Endothelial cell of umbilical vein (primary cell): ENCODE data around the gene SLA2. TPM values are rescaled to one million over a fixed set of nuclear protein-coding genes. Genes with fewer than 3 reads are reported as not detected.

Source experiments
- BruUV-seq: library from RNA; stranded (reverse); fragments of 400-500 nt; replicated peaks from 2 replicates; lab custom pipeline; 2021; lab: Mats Ljungman, UMichigan
- CTCF ChIA-PET: fragments of 300-600, 350-600 bp; sonication (Branson Sonifier 250); formaldehyde crosslinking; loops from one replicate; lab custom pipeline; 2021; ENCODE audit warnings: antibody characterized with exemption, inconsistent platforms; lab: Charles Lee
- POLR2A ChIA-PET: fragments of 300-600, 350-600 bp; sonication (Branson Sonifier 250); formaldehyde crosslinking; loops from one replicate; lab custom pipeline; 2021; ENCODE audit warnings: antibody characterized with exemption, inconsistent platforms; lab: Charles Lee
- DNase-seq: peaks from one replicate; pipeline ENCODE4 v3.0.0-alpha.2; 2011; ENCODE audit warnings: low read depth, low spot score
- FAIRE-seq: peaks from 2 replicates; lab custom pipeline; 2011; peaks lifted over from hg19 to GRCh38; lab: Jason Lieb, UNC
- H2AFZ ChIP-seq: 2 replicates; pipeline ENCODE4 v1.6.0; 2012; ENCODE audit warnings: low read depth, low read length, control low read depth, inconsistent platforms
- H3K27ac ChIP-seq: 2 replicates; pipeline ENCODE4 v1.5.1; 2011; ENCODE audit warnings: low read depth, mild to moderate bottlenecking, control low read depth, low read length, moderate library complexity; ENCODE audit not compliant: insufficient read depth
- H3K27me3 ChIP-seq, 2 experiments: 2 replicates each; pipeline versions ENCODE4 v1.6.0 to v1.6.1; 2011; ENCODE audit warnings: low read length in 2 of 2, mixed read lengths in 1 of 2; ENCODE audit not compliant: control insufficient read depth in 2 of 2, insufficient read depth in 2 of 2
- H3K36me3 ChIP-seq, 2 experiments: 2 replicates in 1 of 2; 3 replicates in 1 of 2; pipeline ENCODE4 v1.5.1; 2011; ENCODE audit warnings: low read length in 2 of 2, mild to moderate bottlenecking in 1 of 2, moderate library complexity in 1 of 2; ENCODE audit not compliant: control insufficient read depth in 2 of 2, insufficient read depth in 2 of 2; ENCODE audit errors: extremely low read depth in 1 of 2
- H3K4me1 ChIP-seq: 3 replicates; pipeline ENCODE4 v1.5.1; 2011; ENCODE audit warnings: mild to moderate bottlenecking, low read length; ENCODE audit not compliant: control insufficient read depth, insufficient read depth; ENCODE audit errors: extremely low read depth
- H3K4me2 ChIP-seq: 2 replicates; pipeline ENCODE4 v1.6.1; 2011; ENCODE audit warnings: low read length, control low read depth, mixed read lengths; ENCODE audit not compliant: insufficient read depth
- H3K4me3 ChIP-seq, 3 experiments: fragments of 200-600 bp in 1 of 3; sonication (generic), shearing (Covaris generic) in 1 of 3; replicated peaks in 1 of 3; 2 replicates each; pipeline ENCODE4 v1.5.1; 2011 to 2016; ENCODE audit warnings: control low read depth in 3 of 3, low read length in 3 of 3, mild to moderate bottlenecking in 2 of 3, inconsistent platforms in 1 of 3, low read depth in 1 of 3, moderate library complexity in 1 of 3; ENCODE audit not compliant: insufficient read depth in 1 of 3
- H3K79me2 ChIP-seq: 2 replicates; pipeline ENCODE4 v1.6.0; 2012; ENCODE audit warnings: low read length, inconsistent platforms; ENCODE audit not compliant: control insufficient read depth, insufficient read depth
- H3K9ac ChIP-seq: replicated peaks from 2 replicates; pipeline ENCODE3; 2011; ENCODE audit warnings: low read length, control low read depth; ENCODE audit not compliant: insufficient read depth; ENCODE audit errors: extremely low read depth
- H3K9me1 ChIP-seq: replicated peaks from 3 replicates; pipeline ENCODE4 v1.6.0; 2011; ENCODE audit warnings: mild to moderate bottlenecking, low read length; ENCODE audit not compliant: control insufficient read depth, insufficient read depth; ENCODE audit errors: extremely low read depth
- H3K9me3 ChIP-seq: replicated peaks from 2 replicates; pipeline ENCODE4 v1.5.1; 2012; ENCODE audit warnings: low read length, inconsistent platforms; ENCODE audit not compliant: control insufficient read depth, insufficient read depth
- H4K20me1 ChIP-seq: replicated peaks from 2 replicates; pipeline ENCODE3; 2011; ENCODE audit warnings: mild to moderate bottlenecking, low read length; ENCODE audit not compliant: control insufficient read depth, insufficient read depth; ENCODE audit errors: extremely low read depth
- CTCF ChIP-seq, 2 donors: IDR thresholded peaks; 1 replicate in 1 of 2; 2 replicates in 1 of 2; pipeline ENCODE4 v1.5.1; 2011; ENCODE audit warnings: low read length in 2 of 2, mild to moderate bottlenecking in 2 of 2, moderate library complexity in 2 of 2, control low read depth in 1 of 2, inconsistent platforms in 1 of 2, low read depth in 1 of 2; ENCODE audit not compliant: insufficient read depth in 1 of 2; ENCODE audit errors: extremely low read depth in 1 of 2
- EZH2 ChIP-seq: IDR thresholded peaks from 2 replicates; pipeline ENCODE4 v1.6.1; 2012; ENCODE audit warnings: borderline replicate concordance, low read depth, mild to moderate bottlenecking, moderate library complexity, low read length, inconsistent platforms; ENCODE audit not compliant: severe bottlenecking
- FOS ChIP-seq: IDR thresholded peaks from 2 replicates; pipeline ENCODE4 v1.6.1; 2011; ENCODE audit warnings: mild to moderate bottlenecking, low read length, moderate library complexity, borderline replicate concordance; ENCODE audit not compliant: insufficient read depth
- GATA2 ChIP-seq: IDR thresholded peaks from 2 replicates; pipeline ENCODE4 v1.7.0; 2011; ENCODE audit warnings: low read depth, mild to moderate bottlenecking, moderate library complexity, mixed read lengths, low read length; ENCODE audit not compliant: insufficient read length, insufficient read depth
- JUN ChIP-seq: IDR thresholded peaks from 2 replicates; pipeline ENCODE4 v1.6.1; 2011; ENCODE audit warnings: borderline replicate concordance, low read depth; ENCODE audit not compliant: insufficient read length, insufficient read depth
- MAX ChIP-seq: IDR thresholded peaks from 2 replicates; pipeline ENCODE4 v1.6.1; 2011; ENCODE audit not compliant: insufficient read depth, insufficient read length
- MYC ChIP-seq: IDR thresholded peaks from one replicate; pipeline ENCODE4 v1.6.1; 2011; ENCODE audit warnings: mild to moderate bottlenecking, low read depth, low read length
- POLR2A ChIP-seq: IDR thresholded peaks from 2 replicates; pipeline ENCODE4 v1.6.1; 2012; ENCODE audit warnings: low read depth, mild to moderate bottlenecking, control low read depth, low read length
- POLR2AphosphoS5 ChIP-seq: IDR thresholded peaks from 2 replicates; pipeline ENCODE4 v1.6.1; 2012; ENCODE audit warnings: low read depth, mild to moderate bottlenecking, control low read depth, low read length, moderate library complexity; ENCODE audit not compliant: insufficient read depth
- dilution Hi-C: fragments of 300-500 bp; cut with MboI; formaldehyde crosslinking; loops from one replicate; pipeline ENCODE4 v1.15.0; 2019; ENCODE audit warnings: low sequenced_read_pairs; ENCODE audit not compliant: extremely low pct_ligation_motif_present
- intact Hi-C: fragments of 100-400 bp; cut with micrococcal nuclease; formaldehyde crosslinking; loops from one replicate; pipeline ENCODE4 v1.10.0; 2022
- polyA plus RNA-seq, 4 experiments: library from polyadenylated mRNA; depleted of rRNA in 3 of 4; stranded (reverse) in 3 of 4; unstranded in 1 of 4; fragments of >200 nt; gene quantifications; 2 replicates each; pipeline versions ENCODE4 v1.2.1 to v1.2.3, GENCODE V29; 2011 to 2012; ENCODE audit warnings: missing spikeins in 1 of 4
- total RNA-seq: library from RNA; stranded (reverse); gene quantifications from 2 replicates; pipeline ENCODE4 v1.2.3, GENCODE V29; 2021

Gene SLA2
- total and polyA plus RNA-seq, 2 donors (not counting 3 experiments of a cell fraction or from before 2014, with no cell fraction given), result not detected

- FAIRE-seq, result no peak
- TF ChIP-seq POLR2AphosphoS5 (no peak), MAX (no peak), MYC (no peak), FOS (no peak), CTCF (IDR thresholded peaks at IDR 0.05; ENCODE audit: extremely low read depth in 1 of 2, insufficient read depth in 1 of 2, low read depth in 1 of 2, low read length in 2 of 2) (no peak), EZH2 (no peak), JUN (no peak), GATA2 (no peak), POLR2A (no peak)
These were observed 61.9 kb downstream of the SLA2 start for GRCh38 chr20:36584018-36584481.

More at GRCh38 chr20:36584018-36584481, 61.9 kb downstream of the SLA2 start:
- no peak for DNase-seq
- BruUV-seq, result no TSS peak
- H3K79me2 ChIP-seq, result no peaks in the 10 kb centered on the region
- H4K20me1 ChIP-seq, result no peaks in the 10 kb centered on the region
- H3K4me3 ChIP-seq, result no peak overlapping the region
- no peak overlapping the region for H2AFZ ChIP-seq
- H3K4me1 ChIP-seq, result no peaks in the 10 kb centered on the region
- no peak overlapping the region for H3K27ac ChIP-seq
- dilution Hi-C loops, result no loop called here
- POLR2A ChIA-PET, result no interaction called here
- H3K9ac ChIP-seq, result no peak overlapping the region
- H3K36me3 ChIP-seq, result peaks cover 5 to 14% of the 10 kb centered on the region in 2 experiments
- no peaks in the 10 kb centered on the region for H3K9me1 ChIP-seq
- CTCF ChIA-PET, result interaction anchor here (1.0 kb wide), 1 partner anchor 16 kb away, joined by 3 read pairs; no protein-coding TSS in a partner anchor
- intact Hi-C loops, result no loop called here
- H3K9me3 ChIP-seq, result no peaks in the 10 kb centered on the region
- H3K27me3 ChIP-seq, result no peaks in the 10 kb centered on the region
- H3K4me2 ChIP-seq, result no peak overlapping the region
